NCI-H1105 treated with DMSO at 0.1 percent for 48 hours (cell line): ENCODE measurements around the gene RABEP1.

Source experiments
- DNase-seq: peaks from one replicate; lab custom pipeline; 2025; lab: John Stamatoyannopoulos, UW

RABEP1 gene

DNA sequence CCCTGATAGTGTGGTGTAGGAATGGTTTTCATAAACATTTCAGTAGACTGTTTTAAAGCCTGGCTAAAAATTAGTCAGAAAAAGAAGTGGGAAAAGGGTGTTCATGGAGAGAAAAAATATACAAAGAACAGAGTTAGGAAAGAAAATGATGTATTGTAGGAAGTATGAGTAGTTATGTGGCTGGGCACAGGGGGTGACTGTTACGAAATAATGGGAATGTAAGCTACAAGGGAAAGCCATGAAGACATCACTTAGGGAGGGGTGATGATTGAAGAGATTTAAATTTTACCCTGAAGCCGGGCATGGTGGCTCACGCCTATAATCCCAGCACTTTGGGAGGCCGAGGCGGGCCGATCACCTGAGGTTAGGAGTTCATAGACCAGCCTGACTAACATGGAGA, 82.1 kb downstream of the RABEP1 start:
- DNase-seq = no peak

DNA sequence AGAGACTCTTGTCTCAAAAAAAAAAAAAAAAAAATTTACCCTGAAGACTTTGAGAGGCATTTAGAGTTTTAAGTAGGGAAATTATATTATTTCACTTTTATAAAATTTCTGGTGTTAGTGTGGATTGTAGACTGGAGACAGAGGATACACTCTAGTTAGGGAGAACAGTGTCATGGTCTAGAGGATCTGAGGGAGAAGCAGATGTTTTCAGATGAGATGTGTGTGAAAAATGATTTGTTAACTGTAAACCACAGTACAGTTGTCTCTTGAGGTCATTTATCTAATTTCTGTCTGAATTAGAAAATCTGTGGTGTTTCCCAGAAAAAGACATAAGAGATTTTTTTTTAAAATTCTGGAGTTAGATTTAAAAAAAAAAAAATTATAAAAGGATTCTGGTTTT, 82.6 kb downstream of the RABEP1 start:
- DNase-seq = no peak

DNA sequence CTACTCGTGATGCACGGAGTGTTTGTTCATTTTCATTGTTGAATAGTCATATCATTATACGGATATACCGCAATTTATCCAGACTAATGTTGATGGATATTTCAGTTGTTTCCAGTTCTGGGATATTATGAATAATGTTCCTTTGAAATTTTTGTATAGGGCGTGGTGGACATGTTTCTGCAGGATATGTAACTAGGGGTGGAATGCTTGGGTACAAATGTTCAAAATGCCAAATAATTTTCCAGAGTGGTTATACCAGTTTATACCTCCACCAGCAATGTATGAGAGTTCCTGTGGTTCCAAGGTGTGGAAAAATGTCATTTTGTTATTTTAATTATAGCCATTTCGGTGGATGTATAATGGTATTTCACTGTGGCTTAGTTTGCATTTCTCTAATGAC, 83.7 kb downstream of the RABEP1 start:
- DNase-seq = no peak

DNA sequence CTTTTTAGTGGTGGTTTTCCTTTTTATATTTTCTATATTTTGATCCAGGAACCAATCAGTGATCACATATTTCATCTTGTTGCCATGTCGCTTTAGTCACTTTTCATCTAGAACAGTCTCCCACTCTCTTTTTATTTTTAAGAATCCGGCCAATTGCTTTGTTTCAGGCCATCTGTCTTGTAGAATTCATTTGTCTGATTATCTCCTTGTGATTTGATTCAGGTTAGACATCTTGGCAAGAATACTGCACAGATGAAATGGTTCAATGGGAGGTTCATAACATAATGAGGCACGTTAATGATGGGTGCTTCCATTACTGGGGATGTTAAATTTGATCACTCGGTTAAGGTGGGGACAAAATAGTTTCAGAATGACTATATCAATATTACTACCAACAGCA, 88.3 kb downstream of the RABEP1 start:
- no peak for DNase-seq

DNA sequence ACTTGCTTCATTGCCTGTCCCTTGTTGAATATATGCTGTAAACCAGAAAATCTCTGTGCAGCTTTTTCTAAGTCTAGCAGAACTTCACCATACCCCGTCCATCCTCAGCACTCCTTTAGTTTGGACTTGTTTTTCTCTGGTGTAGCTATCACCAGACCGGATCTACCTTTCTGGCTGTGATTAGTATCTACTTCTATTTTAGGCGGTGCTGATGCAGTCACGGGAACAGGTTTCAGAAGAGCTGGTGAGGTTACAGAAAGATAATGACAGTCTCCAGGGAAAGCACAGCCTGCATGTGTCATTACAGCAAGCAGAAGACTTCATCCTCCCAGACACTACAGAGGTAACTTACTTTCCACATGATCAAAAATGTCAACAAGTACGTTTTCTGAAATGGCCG, 91.0 kb downstream of the RABEP1 start:
- DNase-seq = no peak

DNA sequence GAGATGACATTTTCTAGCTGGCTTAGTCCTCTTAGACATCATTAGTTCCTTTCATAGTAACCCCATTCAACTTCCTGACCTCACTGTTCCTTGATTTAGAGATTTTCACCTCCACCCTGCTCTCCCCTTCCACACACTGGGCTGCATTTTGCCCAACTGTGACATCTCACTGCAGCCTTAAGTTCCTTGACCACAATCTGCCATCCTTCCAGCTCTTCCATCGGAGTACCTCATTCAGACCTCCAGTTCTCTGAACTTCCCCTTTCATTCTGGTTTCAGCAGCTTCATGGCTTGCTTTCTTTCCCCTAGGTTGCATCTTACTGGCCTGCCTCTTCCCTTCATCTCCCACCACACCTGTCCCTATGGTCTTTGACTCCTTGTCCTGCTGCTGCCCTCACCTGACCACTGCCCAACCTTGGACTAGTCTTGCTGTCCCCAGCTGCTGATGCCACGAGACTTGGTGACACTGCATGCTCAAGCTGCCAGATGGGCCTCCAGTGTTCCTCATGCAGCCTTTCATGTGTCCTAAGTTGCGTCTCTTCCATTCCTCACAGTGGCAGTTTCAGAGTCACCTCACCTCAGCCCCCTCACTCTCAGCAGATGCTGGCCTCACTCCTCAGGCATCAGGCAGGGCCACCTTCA, 96.6 kb downstream of the RABEP1 start:
- DNase-seq = no peak

DNA sequence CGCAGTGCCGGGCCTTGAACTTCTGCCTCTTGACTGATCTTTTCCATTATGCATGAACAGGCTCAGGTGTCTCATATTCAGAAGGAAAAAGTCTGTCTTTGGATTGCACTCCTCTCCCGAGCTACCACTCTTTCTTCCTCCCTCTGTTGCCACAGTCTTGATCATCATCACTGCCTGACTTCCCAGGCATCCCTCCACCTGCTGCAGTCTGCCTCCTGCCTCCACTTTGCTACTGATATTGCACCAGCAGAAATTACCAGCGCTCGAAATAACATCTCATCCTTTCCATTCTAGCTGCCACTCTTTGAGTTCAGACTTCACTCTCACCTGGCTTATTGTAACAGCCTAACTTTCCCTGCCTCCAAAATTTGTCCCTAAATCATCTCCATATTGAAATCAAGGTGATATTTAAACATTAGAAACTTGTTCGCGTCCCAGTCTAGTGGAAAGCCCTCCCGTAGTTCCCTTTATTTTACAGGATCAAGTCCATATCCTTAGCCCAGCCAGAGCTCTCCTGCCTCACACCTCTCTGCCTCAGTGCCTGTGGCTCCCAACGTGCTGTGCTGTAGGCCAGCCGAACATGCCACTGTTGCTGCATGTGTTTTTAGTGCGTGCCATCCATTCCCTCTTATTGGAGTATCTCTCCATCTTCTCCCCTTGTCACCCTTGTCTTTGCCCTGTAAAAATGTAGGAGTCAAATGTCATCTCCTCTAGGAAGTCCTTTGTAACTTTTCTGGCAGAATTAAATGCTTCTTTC, 97.4 kb downstream of the RABEP1 start:
- DNase-seq = no peak

DNA sequence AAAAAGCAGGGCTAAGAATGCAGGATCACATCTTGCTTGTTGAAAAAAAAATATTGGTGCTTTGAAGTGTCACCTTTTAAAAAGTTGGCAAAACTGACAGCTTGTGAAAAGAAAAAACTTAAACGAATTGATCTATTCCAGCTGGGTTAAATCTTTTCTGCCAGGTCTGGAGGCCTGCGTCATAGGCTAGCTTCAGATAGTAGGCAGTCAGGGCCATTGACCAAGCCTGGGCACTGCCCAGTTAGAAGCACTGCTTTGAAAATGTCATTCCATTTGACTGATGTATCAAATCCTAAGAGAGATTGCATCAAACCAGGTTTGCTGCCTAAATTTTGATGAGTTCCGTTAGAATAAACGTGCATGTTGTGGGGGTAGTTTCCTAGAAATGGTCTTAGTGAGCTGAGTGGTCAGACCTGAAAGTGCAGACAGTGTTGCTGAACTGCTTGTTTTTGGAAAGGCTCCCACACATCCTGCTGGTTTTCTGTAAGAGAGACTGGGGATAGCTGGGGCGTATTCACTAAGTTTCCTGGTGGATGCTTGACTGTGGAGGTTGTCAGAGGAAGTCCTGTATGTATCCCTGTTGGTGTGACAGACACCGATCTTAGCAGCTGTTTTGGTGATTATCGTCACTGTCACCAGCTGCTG, 98.5 kb downstream of the RABEP1 start:
- DNase-seq = no peak

DNA sequence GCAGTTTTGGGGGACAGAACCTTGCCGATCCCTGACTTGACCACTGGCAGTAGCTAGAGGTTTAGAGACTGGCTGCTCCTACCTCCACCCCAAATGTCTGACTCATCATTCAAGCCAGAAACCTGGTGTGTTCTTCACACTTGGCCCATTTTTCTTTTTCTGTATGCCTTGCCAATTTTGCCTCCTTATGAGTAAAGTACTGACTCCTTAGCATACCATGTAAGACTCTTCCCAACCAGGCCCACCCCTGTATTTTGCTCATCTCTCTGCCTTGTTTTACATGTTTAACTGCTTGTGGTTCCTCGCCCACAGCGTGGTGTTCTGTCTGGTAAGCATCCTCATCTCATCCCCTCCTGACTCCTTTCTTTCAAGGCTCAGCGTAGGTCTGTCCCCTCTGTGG, 99.5 kb downstream of the RABEP1 start:
- no peak for DNase-seq

DNA sequence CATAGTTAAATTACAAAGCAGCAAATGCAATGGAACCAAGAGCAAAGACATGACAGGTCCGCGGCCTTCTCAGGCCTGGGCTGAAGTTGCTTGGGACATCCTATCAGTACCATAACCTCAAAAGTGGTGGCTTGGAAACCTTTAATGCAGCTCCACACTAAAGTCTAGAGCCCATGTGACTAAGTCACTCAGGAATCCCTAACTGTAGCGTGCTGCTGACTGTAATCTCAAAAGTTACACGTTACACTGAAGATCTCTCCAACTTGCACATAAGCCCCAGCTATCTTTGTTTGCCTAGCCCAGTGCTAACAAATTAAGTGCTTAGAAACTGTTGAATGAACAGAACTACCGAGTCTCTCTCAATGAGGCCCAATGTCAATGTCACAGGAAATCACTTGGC, 109.6 kb downstream of the RABEP1 start:
- no peak for DNase-seq

DNA sequence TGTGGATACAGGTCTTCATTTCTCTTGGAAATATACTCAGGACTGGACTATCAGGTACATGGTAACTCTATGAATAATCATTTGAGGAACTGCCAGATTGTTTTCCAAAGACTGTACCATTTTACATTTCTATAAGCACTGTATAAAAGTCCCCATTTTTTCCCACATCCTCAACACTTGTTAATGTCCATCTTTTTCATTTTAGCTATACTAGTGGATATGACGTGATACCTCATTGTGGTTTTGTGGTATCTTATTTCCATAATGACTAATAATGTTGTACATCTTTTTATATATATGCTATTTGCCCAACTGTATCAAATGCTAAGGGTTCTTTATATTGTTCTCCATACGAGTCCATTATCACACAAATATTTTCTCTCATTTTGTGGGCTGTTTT, 114.5 kb downstream of the RABEP1 start:
- no peak for DNase-seq

DNA sequence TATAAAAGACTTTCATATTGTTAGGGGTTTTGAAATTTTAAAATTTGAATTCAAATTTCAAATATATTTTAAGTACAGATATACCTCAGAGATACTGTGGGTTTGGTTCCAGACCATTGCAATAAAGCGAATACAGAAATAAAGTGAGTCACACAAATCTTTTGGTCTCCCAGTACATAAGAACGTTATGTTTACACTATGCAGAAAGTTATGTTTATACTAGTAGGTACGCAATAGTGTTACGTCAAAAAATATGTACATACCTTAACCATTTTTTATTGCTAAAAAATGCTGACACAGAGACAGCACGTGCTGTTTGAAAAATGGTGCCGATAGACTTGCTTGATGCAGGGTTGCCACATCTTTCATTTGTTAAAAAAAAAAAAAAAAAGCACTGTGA, 117.7 kb downstream of the RABEP1 start:
- no peak for DNase-seq

DNA sequence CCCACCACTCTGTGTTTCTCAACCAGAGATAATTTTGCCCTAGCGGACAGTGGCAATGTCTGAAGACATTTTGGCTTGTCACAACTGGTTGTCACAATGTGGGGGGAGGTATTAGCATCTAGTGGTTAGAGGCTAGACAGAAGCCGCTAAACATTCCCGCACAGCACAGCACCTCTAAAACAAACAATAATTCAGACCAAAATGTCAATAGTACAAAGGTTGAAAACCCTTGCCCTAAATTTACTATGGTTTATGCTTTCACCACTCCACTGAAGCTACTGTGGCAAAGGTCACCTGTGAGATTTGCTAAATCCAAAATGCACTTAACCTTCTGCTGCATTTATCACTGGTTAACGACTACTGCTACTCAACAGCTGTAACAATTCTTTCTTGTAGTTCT, 123.3 kb downstream of the RABEP1 start:
- no peak for DNase-seq

DNA sequence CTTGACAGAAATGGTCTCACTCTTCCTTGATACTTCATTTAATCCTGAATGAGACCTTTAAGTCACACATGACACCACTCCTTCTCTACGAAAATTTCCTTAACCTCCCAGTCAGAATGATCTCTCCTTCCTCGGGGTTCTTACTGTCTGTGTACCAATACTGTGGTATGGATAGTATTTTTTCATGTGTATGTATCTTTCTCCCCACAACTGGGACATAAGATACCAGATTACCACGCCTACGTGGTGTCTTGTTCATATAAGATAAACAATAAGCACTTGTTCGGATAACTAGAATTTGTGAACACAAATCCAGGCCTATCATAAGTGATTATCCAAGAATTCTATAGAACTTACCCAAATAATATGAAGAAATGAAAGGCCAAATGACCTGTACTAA, 126.1 kb downstream of the RABEP1 start:
- no peak for DNase-seq

DNA sequence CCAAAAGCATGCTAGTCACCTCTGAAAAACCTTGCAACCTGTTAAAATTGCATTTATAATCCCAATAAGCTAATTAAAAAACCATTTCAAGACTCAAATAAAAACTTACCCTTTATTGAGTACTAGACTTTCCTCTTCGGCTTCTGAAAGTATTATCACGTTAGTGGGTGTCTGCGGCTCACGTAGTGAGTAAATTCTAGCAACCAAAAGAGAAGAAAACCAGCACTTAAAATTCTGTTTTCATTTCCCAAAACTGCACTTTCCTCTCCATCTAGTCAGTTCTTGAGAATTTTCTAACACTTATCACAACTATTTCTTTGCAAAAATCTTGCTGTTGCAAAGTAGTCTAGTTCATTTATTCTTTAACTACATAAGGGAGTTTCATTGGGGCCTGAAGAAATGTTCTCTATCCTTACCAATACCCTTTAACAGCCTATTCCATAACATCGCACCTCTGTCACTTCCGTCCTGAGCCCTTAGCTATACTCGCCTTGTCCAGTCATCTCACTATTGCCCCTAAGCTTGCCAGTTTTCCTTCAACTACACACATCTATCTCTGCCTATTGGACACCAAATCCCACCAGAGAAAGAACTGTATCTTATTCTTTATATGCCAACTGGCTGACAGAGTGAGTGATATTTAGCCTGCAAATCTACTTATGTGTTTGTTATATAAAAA, 128.6 kb downstream of the RABEP1 start:
- no peak for DNase-seq

DNA sequence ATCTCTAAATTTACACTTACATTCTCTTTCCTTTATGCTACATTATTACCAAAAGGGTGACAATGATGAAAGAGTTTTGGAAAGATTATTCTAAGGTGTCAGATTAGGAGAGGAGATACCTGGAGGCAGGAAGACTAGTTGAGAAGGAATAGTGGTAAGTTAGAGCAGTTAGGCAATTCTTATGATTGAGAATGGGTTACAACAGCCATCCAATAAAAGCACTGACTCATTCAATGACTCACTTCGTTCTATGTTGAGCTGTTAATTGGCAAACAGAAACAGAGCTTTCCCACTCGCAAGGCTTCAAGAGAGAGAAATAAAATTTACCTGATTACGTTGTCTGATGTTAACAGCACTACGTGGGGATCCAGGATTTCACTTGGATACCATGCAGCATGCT, 131.6 kb downstream of the RABEP1 start:
- DNase-seq = no peak

DNA sequence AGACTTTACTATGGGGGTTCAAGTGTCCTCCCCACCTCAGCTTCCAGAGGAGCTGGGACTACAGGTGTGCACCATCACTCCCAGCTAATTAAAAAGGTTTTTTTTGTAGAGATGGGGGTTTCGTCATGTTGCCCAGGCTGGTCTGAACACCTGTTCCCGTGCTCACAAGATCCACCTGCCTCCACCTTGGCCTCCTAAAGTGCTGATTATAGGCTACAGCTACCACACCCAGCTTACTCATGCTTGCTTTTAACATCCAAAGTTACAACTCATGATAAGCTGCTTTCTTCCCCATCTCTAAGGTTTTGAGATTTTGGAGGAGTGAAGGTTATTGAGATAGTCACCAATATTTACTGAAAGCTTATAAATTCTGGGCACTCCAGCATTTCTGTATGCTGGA, 134.8 kb downstream of the RABEP1 start:
- peak; percentile 15 for DNase-seq

DNA sequence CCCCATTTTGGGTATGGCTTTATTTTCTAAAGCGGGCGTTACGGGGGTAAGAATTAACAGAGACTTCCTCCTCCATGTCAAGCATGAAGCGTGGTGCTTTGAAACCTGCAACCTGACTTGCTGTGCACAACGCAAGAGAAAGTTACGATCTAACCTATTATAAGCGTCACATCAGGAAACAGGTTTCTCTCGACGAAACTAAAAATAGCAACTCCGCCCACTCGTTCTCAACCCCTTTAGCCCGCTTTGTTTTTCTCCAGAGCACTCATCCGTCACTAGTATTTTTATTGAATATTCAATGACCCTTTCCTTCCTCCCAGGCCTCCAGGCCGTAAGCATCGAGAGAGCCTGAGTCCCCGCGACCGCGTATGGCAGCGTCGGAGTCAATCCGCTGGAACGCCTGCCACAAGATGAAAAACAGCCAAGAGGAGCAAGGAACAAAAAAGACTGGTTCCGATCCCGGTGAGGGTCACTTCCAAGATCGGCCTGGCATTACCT, 136.8 kb downstream of the RABEP1 start:
- peak; percentile 61 for DNase-seq

DNA sequence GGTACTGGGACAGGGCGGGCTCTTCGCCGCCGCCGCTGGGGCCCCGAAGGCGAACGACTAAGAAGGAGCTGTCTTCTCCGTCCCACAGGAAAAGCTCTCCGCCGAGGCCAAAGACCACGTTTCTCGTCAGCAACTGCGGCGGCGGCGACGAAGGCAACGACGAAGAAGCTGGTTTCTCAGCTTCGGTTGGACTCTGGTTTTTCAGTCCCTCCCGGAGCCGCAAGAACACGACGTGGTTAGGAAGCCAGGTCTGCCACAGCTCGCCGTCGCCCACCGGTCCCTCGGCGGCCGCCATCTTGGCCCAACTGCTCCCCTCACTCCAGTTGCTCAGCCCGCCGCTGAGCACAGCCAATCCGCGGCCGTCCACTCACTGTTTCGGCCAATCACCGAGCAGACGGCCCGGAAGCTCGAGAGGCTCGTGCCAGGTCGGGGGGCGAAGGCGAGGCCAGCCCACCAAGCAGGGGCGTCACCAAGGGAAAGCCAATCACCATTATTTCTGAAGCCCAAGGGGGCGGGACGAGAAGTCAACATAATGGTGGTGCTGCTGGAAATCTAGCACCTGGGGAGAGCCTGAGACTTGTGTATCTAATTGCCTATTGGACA, 137.4 kb downstream of the RABEP1 start, which contains the start of gene NUP88:
Gene NUP88, minus strand, starts transcription at position 307 of the 603 bp plus-strand sequence. Its CDS starts 12 bp downstream, at position 295.
- peak; percentile 100 for DNase-seq

DNA sequence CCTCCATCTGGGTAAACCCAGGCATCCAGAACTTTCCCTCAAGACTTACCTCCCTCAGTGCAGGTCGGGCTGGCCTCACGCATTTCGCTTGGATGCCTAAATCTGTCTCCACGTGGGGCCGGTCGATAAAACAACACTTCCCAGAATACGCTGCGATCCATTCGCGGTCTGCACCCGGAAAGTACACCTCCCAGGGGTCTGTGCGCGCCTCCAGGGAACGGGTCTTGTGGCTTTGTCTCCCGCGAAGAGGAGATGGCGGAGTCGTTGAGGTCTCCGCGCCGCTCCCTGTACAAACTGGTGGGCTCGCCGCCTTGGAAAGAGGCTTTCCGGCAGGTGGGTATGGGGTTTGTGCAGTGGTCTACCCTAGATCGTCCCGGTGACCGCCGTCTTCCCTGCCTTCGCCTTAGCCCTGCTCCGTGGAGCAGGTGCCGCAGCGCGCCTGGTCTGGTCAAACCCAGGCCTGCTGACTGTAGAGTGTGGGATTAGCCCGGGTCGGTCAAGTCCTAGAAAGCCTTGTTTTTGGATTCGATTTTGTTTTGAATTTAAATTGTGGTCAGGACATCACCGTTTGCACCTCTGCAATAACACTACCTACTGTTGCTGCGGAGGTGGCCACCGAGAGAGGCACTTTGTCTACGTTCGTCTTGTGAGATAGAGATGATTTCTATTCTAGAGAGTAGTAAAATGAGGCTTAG, 138.0 kb downstream of the RABEP1 start, which contains the start of gene RPAIN:
Gene RPAIN, plus strand, starts transcription at position 224 of the 695 bp plus-strand sequence. Its CDS starts 29 bp downstream, at position 253.
- peak; percentile 96 for DNase-seq

DNA sequence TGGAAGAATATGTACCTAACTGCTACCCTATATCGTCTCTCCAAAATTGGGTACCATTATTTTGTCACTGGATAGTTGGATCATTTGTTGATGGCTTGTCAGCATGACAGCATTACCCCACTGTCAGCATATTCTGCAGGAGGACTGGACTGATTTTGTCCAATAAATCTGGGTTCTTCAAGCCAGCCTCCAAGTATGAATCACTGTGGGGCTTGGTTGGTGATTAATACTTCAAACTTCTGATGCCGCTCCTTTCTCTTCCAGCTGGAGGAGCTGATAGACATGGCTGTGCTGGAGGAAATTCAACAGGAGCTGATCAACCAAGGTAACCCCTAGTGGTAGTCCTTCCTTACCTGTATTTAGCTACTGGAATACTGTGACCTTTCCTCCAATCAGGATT, 140.4 kb downstream of the RABEP1 start:
- DNase-seq = no peak
